SIG-M5 treated with dmso at 0.1 percent for 504 hours (cell line): Measurements from ENCODE around the gene NCEH1.
"Not testable (repeated sequence)": the region's sequence is repeated elsewhere in the genome, so short reads cannot be mapped to it uniquely, and the experiment has no call there.

Source experiments
- DNase-seq: peaks from one replicate; lab custom pipeline; 2025; ENCODE audit not compliant: unreplicated experiment; lab: John Stamatoyannopoulos, UW

The NCEH1 gene

GRCh38 chr3:172615296-172615695 is 95.6 kb downstream of the NCEH1 start:
- no peak for DNase-seq

DNA sequence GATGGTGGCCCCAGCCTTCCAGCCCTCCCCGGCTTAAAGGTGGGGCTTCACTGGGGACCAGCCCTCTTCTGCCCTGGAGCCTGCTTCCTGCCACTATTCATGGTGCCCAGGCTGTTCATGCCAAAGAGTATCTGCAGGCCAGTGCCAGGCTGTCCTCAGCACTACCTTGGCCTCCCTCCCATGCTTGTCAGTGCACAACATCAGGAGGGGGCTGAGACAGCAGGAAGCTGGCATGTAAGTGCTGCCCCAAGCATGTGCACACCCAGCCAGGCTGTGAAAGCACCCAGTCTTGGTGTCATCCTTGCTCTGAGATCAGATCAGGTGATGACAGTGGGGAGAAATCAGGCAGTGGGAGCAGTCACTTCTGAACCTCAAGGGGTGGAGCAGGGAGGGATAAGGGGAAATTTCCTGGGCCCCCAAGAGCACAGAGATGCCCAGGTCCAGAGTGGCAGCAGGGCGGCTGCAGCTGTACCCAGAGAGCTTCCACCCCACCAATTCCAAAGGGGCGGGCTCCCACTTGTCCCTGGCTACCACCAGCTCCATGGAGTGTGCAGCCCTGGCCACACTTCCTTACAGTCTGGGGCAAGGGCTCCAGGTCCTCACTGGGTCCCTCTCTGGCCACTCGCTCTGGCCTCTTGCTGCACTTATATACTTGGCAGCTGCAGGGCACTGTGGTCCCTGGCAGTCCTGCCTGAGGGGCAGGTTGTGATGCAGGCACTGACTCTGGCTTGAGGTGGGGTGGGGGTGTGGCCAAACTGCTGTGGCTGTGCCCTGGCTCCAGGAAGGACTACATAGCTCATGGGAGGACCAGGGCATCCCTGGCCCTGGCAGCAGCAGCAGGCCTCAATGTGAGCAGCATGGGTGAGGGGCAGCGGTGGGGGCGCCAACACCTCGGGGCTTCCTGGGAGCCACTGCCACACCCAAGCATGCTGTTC is 96.3 kb downstream of the NCEH1 start:
- no peak for DNase-seq

GRCh38 chr3:172613845-172614244 is 97.0 kb downstream of the NCEH1 start:
- no peak for DNase-seq

DNA sequence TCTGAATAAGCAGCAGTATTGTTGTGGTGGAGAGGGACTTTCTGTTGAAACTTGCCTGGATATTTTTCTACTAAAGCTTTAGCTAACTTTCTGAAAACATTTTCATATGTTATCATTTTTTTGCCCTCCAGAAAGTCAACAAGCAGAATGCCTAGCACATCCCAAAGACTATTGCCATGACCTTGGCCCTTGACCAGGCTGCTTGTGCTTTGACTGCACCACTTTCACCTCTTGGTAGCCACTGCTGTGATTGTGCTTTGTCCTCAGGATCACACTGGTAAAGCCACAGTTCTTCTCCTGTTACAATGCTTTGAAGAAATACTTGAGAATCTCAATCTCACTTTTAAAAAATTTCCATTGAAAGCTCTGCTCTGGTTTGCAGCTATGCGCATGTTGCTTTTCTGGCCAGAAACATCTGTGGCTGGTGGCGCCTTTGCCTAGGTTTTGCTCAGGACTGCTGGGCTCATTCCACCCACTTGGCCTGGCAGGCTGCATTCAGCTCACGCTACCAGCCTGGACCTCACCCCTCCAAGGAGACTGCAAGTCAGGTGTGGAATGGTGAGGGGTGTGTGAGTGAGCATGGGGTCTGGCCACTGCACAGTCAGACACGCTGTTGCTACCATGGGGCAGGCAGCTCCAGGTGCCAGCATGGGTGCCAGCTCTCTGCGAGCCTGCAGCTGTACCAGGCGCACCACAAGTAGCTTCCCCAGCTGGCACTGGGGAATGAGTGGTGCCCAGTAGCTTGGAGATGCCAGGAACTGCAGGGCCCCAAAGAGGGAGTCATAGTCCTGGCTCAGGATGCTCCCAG is 97.8 kb downstream of the NCEH1 start:
- no peak for DNase-seq

- no peak for DNase-seq
Measured at GRCh38 chr3:172609750-172610149, 101.1 kb downstream of the NCEH1 start.

GRCh38 chr3:172608575-172608974 is 102.3 kb downstream of the NCEH1 start:
- no peak for DNase-seq

GRCh38 chr3:172607305-172608121 is 103.4 kb downstream of the NCEH1 start:
- DNase-seq, result no peak

DNA sequence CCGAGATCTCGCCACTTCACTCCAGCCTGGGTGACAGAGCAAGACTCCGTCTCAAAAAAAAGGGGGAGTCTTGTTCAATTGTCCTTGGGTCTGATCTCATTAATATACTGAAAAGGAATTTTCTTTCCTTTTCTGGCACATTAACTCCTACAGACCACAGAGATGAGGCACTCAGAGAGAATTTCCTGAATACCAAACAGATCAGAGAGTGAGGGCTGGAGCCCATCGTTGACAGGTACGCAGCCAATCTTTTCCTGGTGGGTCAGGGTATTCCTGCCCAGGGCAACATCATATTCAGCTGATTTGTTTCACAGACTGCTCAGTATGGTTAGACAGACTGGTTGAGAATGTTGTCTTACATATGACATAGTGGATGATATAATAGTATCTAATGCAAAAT is 104.8 kb downstream of the NCEH1 start:
- no peak for DNase-seq

GRCh38 chr3:172604895-172605646 is 105.8 kb downstream of the NCEH1 start:
- no peak for DNase-seq

DNA sequence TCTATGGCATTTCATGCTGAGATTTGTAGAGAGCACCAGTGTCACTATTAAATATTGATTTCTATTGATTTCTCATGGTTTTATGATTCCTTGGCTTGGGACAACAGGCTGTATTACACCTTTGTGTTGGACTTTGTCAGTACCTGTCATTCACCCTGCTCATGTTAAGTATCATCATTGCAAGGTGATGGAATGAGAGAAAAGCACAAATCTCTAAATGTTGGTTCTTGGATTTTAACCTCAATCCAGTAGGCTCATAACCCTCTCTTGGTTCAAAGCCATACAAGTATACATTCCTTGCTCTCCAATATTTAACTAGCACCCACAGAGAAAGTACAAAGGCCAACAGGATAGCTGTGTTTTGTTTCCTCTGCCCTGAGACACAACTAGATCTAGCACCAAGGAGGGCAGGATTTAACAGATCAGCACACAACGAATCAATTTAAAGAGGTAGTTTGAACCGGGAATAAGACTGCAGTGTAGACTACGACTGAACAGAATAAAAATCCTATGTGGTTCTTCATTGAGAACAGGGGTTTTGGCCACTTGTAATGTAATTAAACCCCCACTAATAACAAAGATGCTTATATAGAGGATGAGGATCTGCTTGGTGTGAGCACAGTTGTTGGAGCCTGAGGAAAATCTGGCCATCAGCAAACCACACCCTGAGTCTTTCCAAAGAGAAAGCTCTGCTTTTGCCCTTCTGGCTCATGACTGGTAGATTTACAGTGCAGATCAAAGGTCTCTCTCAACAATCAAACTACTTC is 109.6 kb downstream of the NCEH1 start:
- no peak for DNase-seq

GRCh38 chr3:172600644-172601065 is 110.2 kb downstream of the NCEH1 start:
- no peak for DNase-seq

DNA sequence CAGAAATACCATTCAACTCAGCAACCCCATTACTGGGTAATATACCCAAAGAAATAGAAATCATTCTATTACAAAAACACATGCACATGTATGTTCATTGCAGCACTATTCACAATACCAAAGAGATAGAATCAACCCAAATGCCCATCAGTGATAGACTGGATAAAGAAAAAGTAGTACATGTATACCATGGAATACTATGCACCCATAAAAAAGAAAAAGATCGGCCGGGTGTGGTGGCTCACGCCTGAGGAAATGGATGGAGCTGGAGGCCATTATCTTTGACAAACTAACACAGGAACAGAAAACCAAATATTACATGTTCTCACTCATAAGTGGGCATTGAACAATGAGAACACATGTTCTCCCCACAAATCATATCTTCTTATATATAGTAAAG is 112.0 kb downstream of the NCEH1 start:
- DNase-seq, result no peak

DNA sequence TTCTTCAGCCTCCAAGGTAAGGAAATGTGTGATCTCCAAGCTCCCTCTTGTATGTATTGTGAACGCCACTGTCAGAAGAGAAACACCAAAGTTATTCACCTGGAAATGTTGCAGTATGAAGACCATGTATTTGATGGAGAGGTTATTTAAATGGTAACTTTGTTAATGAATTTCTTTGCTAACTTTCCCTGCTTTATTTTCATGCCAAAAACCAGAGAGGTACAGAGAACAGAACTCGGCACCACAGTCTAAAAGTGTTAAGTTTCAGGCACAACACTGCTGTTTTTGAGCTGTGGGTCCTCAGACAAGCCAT is 114.5 kb downstream of the NCEH1 start:
- DNase-seq, result no peak

- DNase-seq, result peak; percentile 79
Measured at GRCh38 chr3:172595664-172596393, 115.0 kb downstream of the NCEH1 start.

GRCh38 chr3:172594900-172595663 is 115.8 kb downstream of the NCEH1 start:
- DNase-seq, result not testable (repeated sequence)

GRCh38 chr3:172592898-172593669 is 117.8 kb downstream of the NCEH1 start:
- DNase-seq, result no peak

DNA sequence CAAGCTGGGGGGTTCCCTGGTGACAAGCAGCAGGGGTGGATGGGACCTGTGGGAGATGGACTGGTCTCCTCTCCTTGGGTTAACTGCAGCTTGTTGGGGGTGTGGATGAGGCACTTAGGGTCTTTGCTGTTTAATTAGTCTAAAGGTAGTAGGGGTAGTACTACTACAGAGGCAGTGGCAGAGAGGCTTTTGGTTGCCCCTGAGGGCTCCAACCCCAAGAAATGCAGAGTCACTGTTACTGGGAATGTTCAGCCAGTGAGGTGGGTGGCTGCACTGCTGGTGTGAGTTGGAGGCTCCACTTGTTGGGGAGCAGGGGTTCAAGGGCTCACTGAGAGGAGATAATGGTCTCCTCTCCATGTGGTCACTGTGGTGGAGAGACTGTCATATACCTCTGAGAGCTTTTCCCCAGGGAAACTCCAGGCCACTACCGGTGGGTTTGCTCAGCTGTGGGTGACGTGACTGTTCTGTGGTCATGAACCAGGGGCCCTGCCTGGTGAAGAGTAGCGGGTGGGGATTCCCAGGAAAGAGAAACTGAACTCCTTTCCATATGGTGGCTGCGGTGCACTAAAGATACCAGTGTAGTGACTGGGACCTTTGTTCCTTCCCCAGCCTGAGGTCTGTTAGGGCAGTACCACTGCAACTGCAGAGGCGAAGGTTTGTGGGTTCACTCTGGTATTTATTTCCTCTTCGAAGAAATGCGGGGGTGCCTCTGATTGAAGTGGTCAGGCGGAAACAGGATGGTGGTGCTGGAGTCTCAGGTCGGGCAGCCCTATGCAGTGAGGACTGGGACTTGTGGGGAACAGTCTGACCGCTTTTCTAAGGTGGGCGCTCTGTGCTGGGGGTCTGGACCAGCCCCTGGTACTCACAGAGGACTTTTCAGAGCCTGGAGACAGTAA is 118.7 kb downstream of the NCEH1 start:
- DNase-seq, result no peak
